CD4-positive, alpha-beta T cell (primary cell): Measurements from ENCODE around the gene BTBD16. TPM values are rescaled to one million over a fixed set of nuclear protein-coding genes. Genes with fewer than 3 reads are reported as not detected.

Experiments
- ATAC-seq: fragments of 200-7000 bp; cut with Tn5 transposase; one replicate; pipeline ENCODE4 v1.10.0; 2022; ENCODE audit warnings: mild to moderate bottlenecking; ENCODE audit not compliant: poor library complexity
- CTCF ChIA-PET: fragments of 350-600 bp; sonication (Branson Sonifier 250); formaldehyde crosslinking; loops from one replicate; lab custom pipeline; 2021; ENCODE audit warnings: antibody characterized with exemption, inconsistent platforms; lab: Charles Lee
- POLR2A ChIA-PET: fragments of 350-600 bp; sonication (Branson Sonifier 250); formaldehyde crosslinking; loops from one replicate; lab custom pipeline; 2021; ENCODE audit warnings: antibody characterized with exemption, inconsistent platforms; lab: Charles Lee
- DNase-seq, 14 experiments: peaks; one replicate each; pipeline ENCODE4 v3.0.0-alpha.2; 2013 to 2020; ENCODE audit warnings: mixed read lengths in 2 of 14
- H3K27ac ChIP-seq, 2 donors: one replicate each; pipeline versions ENCODE4 v1.5.1 to v1.7.0; 2013; ENCODE audit warnings: low read length in 2 of 2, low read depth in 1 of 2, mild to moderate bottlenecking in 1 of 2
- H3K27me3 ChIP-seq, 2 experiments: 1 replicate in 1 of 2; 2 replicates in 1 of 2; pipeline versions ENCODE4 v1.6.1 to v1.7.0; 2013; ENCODE audit warnings: low read length in 2 of 2, control low read depth in 1 of 2, mild to moderate bottlenecking in 1 of 2, moderate library complexity in 1 of 2; ENCODE audit not compliant: insufficient read depth in 2 of 2, control insufficient read depth in 1 of 2
- H3K36me3 ChIP-seq: one replicate; pipeline ENCODE4 v1.6.1; 2013; ENCODE audit warnings: low read length, control low read depth; ENCODE audit not compliant: insufficient read depth
- H3K4me1 ChIP-seq: one replicate; pipeline ENCODE4 v1.6.1; 2013; ENCODE audit warnings: low read length, control low read depth; ENCODE audit not compliant: insufficient read depth
- H3K4me3 ChIP-seq: one replicate; pipeline ENCODE4 v1.5.1; 2013; ENCODE audit warnings: mild to moderate bottlenecking, low read length, moderate library complexity
- H3K9me3 ChIP-seq, 2 experiments: 1 replicate in 1 of 2; 2 replicates in 1 of 2; pipeline versions ENCODE4 v1.6.1 to v1.7.0; 2013; ENCODE audit warnings: low read length in 2 of 2, mild to moderate bottlenecking in 2 of 2, control low read depth in 1 of 2, moderate library complexity in 1 of 2; ENCODE audit not compliant: control insufficient read depth in 1 of 2, insufficient read depth in 1 of 2
- H3K27ac Mint-ChIP-seq: one replicate; pipeline ENCODE4 v1.8.0; 2020; ENCODE audit warnings: mixed read lengths
- H3K27me3 Mint-ChIP-seq: one replicate; pipeline ENCODE4 v1.8.0; 2021; ENCODE audit warnings: mixed read lengths
- H3K36me3 Mint-ChIP-seq: one replicate; pipeline ENCODE4 v1.8.0; 2021; ENCODE audit warnings: low read depth, mixed read lengths
- H3K4me1 Mint-ChIP-seq: one replicate; pipeline ENCODE4 v1.8.0; 2021; ENCODE audit warnings: low read depth, mixed read lengths
- H3K4me3 Mint-ChIP-seq: one replicate; pipeline ENCODE4 v1.8.0; 2020; ENCODE audit warnings: mild to moderate bottlenecking, mixed read lengths
- H3K9me3 Mint-ChIP-seq: one replicate; pipeline ENCODE4 v1.8.0; 2020; ENCODE audit warnings: mixed read lengths
- intact Hi-C, 2 experiments: fragments of 100-400 bp; cut with DNase I in 1 of 2; cut with micrococcal nuclease in 1 of 2; formaldehyde crosslinking; loops; one replicate each; pipeline versions ENCODE4 v1.15.1 to v1.9.0; 2023 to 2025; cut with DNase I, micrococcal nuclease
- total RNA-seq, 174 experiments: library from RNA in 2 of 174; stranded (reverse) in 2 of 174; gene quantifications; one replicate each; pipeline ENCODE4 v1.2.3 and lab custom pipeline; 2021 to 2026
- TF ChIP-seq, protein P1 (sequence below): fragments of 200-600 bp; IDR thresholded peaks from one replicate; pipeline ENCODE4 v1.8.0; 2022; ENCODE audit warnings: antibody characterized with exemption, mild to moderate bottlenecking

BTBD16 gene
- total RNA-seq, 2 experiments from 2014 or later = not detected

DNA sequence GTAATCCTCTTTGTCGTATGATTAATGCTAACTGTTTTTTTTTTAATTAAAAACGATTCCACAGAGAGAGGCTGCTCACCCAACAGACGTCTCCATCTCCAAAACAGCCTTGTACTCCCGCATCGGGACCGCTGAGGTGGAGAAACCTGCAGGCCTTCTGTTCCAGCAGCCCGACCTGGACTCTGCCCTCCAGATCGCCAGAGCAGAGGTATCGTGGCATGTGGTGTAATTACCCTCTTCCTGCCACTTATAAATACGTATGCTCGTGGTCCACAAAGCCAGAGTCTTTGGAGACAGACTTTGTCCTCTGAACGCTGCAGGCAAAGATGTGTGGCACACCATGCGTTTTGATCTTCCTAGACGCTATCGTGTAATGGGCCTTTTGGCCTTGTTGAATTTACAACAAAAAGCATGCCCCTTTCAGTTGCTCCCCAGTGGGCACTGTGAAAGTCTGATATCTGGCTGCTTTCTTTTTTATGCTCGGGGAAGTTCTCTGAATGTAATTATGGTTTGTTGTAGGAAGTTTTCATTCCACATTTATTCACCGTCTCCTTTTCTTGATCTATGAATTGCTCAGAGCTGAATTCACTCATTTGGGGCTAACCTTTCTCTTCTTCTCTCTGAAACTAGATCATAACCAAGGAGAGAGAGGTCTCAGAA lies 33.6 kb upstream of the BTBD16 start:
- Histone ChIP-seq H3K27ac (no peak overlapping the region), H3K4me1 (no peaks in the 10 kb centered on the region), H3K27me3 (peaks cover 0 to 3% of the 10 kb centered on the region in 2 experiments), H3K9me3 (peaks cover 0 to 6% of the 10 kb centered on the region in 2 experiments), H3K36me3 (no peaks in the 10 kb centered on the region), H3K4me3 (no peak overlapping the region)
- intact Hi-C loops = no loop called here
- no peak overlapping the region for H3K4me3 Mint-ChIP-seq
- POLR2A ChIA-PET = no interaction called here
- TF ChIP-seq, protein P1, sequence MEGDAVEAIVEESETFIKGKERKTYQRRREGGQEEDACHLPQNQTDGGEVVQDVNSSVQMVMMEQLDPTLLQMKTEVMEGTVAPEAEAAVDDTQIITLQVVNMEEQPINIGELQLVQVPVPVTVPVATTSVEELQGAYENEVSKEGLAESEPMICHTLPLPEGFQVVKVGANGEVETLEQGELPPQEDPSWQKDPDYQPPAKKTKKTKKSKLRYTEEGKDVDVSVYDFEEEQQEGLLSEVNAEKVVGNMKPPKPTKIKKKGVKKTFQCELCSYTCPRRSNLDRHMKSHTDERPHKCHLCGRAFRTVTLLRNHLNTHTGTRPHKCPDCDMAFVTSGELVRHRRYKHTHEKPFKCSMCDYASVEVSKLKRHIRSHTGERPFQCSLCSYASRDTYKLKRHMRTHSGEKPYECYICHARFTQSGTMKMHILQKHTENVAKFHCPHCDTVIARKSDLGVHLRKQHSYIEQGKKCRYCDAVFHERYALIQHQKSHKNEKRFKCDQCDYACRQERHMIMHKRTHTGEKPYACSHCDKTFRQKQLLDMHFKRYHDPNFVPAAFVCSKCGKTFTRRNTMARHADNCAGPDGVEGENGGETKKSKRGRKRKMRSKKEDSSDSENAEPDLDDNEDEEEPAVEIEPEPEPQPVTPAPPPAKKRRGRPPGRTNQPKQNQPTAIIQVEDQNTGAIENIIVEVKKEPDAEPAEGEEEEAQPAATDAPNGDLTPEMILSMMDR = no peak
- CTCF ChIA-PET = no interaction called here
- no peaks in the 10 kb centered on the region for H3K9me3 Mint-ChIP-seq
- H3K4me1 Mint-ChIP-seq = no peaks in the 10 kb centered on the region
- peaks cover 7% of the 10 kb centered on the region for H3K27me3 Mint-ChIP-seq
- H3K27ac Mint-ChIP-seq = no peak overlapping the region
- ATAC-seq (no peak), DNase-seq (no peak)
- H3K36me3 Mint-ChIP-seq = no peaks in the 10 kb centered on the region

GRCh38 chr10:122239578-122240257 lies 31.4 kb upstream of the BTBD16 start:
- Histone ChIP-seq H3K4me1 (no peaks in the 10 kb centered on the region), H3K9me3 (no peaks in the 10 kb centered on the region), H3K4me3 (no peak overlapping the region), H3K27ac (no peak overlapping the region), H3K36me3 (no peaks in the 10 kb centered on the region), H3K27me3 (no peaks in the 10 kb centered on the region)
- no peak overlapping the region for H3K4me3 Mint-ChIP-seq
- H3K9me3 Mint-ChIP-seq = no peaks in the 10 kb centered on the region
- CTCF ChIA-PET = no interaction called here
- no peak overlapping the region for H3K27ac Mint-ChIP-seq
- H3K36me3 Mint-ChIP-seq = no peaks in the 10 kb centered on the region
- ATAC-seq (no peak), DNase-seq (no peak)
- POLR2A ChIA-PET = no interaction called here
- intact Hi-C loops = no loop called here
- H3K27me3 Mint-ChIP-seq = peaks cover 7% of the 10 kb centered on the region
- TF ChIP-seq, protein P1 = no peak
- H3K4me1 Mint-ChIP-seq = no peaks in the 10 kb centered on the region

DNA sequence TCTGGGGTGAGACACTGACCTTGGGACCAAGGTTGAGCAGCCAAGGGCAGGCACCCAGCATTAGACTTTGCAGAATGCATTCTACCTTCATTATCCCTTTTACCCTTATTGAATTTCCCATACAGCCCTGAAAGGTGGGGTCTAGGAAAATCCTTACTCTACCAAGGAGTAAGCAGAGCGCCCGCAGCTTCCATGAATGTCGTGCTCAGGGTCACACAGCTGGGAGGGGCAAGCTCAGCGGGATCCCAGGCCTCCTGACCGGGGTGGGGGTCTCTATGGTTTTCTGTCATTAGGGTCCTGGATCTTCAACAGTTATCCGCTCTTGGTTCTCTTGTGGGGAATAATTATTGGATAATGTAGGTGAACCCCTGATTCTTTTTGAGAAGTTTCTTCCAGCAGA lies 30.7 kb upstream of the BTBD16 start:
- Mint-ChIP-seq H3K36me3 (no peaks in the 10 kb centered on the region), H3K27me3 (peaks cover 7% of the 10 kb centered on the region), H3K9me3 (no peaks in the 10 kb centered on the region), H3K27ac (no peak overlapping the region), H3K4me1 (no peaks in the 10 kb centered on the region), H3K4me3 (no peak overlapping the region)
- no peak for ATAC-seq
- ChIA-PET POLR2A (no interaction called here), CTCF (no interaction called here)
- Histone ChIP-seq H3K36me3 (no peaks in the 10 kb centered on the region), H3K27me3 (no peaks in the 10 kb centered on the region), H3K4me1 (no peaks in the 10 kb centered on the region), H3K27ac (no peak overlapping the region), H3K4me3 (no peak overlapping the region), H3K9me3 (no peaks in the 10 kb centered on the region)
- no peak for DNase-seq
- TF ChIP-seq, protein P1 = no peak
- intact Hi-C loops = no loop called here
